Adrenal gland (tissue), 5 donors: ENCODE data around the gene LILRB2.
"Not testable (repeated sequence)": the region's sequence is repeated elsewhere in the genome, so short reads cannot be mapped to it uniquely, and the experiment has no call there.

Experiments used
- POLR2A ChIP-seq, 2 donors: fragments of 450-650 bp; IDR thresholded peaks; one replicate each; pipeline ENCODE4 v1.6.1; 2017; ENCODE audit warnings: antibody characterized with exemption in 2 of 2, mild to moderate bottlenecking in 2 of 2, moderate library complexity in 1 of 2
- TF ChIP-seq, protein P1 (sequence below), 6 experiments: fragments of 450-650 bp in 4 of 6; fragments of 200-600 bp in 2 of 6; sonication (generic) in 1 of 6; IDR thresholded peaks; 1 replicate in 5 of 6; 2 replicates in 1 of 6; pipeline versions ENCODE4 v1.5.1 to v1.8.0; 2016 to 2021; ENCODE audit warnings: antibody characterized with exemption in 6 of 6, mild to moderate bottlenecking in 2 of 6, moderate library complexity in 1 of 6
- donor health status: DM: no; HTN: no; CAD: no.

DNA sequence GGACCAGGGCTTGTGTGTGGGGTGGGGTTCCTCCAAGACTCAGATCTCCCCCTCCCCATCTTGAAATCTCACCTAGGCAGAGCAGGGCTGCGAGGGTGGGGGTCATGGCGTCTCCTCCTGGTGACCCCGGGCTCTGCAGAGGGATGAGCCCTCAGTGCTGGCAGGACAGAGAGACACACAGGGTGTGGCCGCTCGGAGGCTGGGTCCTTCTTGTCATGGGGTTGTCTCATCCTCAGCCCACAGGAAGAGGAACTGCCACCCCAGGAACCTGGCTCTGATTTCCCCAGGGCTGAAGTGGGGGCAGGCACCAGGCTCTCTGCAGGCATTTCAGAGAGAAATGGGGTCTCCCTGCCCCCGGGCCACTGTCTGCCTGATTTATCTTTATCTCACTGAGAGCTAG, 38.3 kb downstream of the LILRB2 start, which contains the start of gene LILRA6:
- TF ChIP-seq, protein P1, sequence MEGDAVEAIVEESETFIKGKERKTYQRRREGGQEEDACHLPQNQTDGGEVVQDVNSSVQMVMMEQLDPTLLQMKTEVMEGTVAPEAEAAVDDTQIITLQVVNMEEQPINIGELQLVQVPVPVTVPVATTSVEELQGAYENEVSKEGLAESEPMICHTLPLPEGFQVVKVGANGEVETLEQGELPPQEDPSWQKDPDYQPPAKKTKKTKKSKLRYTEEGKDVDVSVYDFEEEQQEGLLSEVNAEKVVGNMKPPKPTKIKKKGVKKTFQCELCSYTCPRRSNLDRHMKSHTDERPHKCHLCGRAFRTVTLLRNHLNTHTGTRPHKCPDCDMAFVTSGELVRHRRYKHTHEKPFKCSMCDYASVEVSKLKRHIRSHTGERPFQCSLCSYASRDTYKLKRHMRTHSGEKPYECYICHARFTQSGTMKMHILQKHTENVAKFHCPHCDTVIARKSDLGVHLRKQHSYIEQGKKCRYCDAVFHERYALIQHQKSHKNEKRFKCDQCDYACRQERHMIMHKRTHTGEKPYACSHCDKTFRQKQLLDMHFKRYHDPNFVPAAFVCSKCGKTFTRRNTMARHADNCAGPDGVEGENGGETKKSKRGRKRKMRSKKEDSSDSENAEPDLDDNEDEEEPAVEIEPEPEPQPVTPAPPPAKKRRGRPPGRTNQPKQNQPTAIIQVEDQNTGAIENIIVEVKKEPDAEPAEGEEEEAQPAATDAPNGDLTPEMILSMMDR (IDR thresholded peaks at IDR 0.05): not testable (repeated sequence)
- not testable (repeated sequence) for TF ChIP-seq POLR2A (IDR thresholded peaks at IDR 0.05)
